Measurements from ENCODE around the gene FBLN1.

DNA sequence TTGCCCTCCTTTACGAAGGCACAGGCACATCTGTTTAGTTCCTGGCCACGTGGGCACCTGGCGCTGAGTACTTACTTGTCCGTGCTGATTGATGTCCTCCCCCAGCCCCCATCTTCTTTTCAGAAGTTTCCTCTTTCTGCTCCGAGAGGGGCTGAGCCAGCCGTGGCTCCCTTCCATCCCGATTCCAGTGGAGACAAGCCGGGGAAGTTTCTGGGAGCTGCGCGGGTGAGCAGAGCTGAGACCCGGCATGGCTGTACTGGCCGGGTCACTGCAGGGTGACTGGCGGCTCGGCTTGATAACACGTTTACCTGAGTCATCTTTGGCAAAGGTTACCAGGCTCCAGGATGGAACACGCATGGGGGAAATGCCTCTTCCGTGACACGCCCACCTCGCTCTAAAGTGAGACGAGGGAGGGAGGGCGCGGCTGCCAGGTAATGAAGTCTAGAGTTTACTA lies 123.5 kb downstream of the FBLN1 start:
- no peak for TF ChIP-seq ZNF311 (tag by site-specific recombination; IDR thresholded peaks at IDR 0.05; ENCODE audit: borderline replicate concordance)
- TF ChIP-seq YY1 (tag by site-specific recombination; IDR thresholded peaks at IDR 0.05) = no peak
- TF ChIP-seq, protein P1, sequence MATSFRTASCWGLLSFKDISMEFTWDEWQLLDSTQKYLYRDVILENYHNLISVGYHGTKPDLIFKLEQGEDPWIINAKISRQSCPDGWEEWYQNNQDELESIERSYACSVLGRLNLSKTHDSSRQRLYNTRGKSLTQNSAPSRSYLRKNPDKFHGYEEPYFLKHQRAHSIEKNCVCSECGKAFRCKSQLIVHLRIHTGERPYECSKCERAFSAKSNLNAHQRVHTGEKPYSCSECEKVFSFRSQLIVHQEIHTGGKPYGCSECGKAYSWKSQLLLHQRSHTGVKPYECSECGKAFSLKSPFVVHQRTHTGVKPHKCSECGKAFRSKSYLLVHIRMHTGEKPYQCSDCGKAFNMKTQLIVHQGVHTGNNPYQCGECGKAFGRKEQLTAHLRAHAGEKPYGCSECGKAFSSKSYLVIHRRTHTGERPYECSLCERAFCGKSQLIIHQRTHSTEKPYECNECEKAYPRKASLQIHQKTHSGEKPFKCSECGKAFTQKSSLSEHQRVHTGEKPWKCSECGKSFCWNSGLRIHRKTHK (tag by site-specific recombination; IDR thresholded peaks at IDR 0.05) = no peak
- TF ChIP-seq ZNF423 (tag by site-specific recombination; IDR thresholded peaks at IDR 0.05) = no peak
- TF ChIP-seq ZNF629 (tag by site-specific recombination; IDR thresholded peaks at IDR 0.05) = no peak
- no peak for TF ChIP-seq REST (tag by site-specific recombination; IDR thresholded peaks at IDR 0.05)
- TF ChIP-seq, protein P2, sequence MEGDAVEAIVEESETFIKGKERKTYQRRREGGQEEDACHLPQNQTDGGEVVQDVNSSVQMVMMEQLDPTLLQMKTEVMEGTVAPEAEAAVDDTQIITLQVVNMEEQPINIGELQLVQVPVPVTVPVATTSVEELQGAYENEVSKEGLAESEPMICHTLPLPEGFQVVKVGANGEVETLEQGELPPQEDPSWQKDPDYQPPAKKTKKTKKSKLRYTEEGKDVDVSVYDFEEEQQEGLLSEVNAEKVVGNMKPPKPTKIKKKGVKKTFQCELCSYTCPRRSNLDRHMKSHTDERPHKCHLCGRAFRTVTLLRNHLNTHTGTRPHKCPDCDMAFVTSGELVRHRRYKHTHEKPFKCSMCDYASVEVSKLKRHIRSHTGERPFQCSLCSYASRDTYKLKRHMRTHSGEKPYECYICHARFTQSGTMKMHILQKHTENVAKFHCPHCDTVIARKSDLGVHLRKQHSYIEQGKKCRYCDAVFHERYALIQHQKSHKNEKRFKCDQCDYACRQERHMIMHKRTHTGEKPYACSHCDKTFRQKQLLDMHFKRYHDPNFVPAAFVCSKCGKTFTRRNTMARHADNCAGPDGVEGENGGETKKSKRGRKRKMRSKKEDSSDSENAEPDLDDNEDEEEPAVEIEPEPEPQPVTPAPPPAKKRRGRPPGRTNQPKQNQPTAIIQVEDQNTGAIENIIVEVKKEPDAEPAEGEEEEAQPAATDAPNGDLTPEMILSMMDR (tag by site-specific recombination; IDR thresholded peaks at IDR 0.05) = no peak
- TF ChIP-seq ZNF776 (tag by site-specific recombination; IDR thresholded peaks at IDR 0.05; ENCODE audit: borderline replicate concordance) = no peak
- TF ChIP-seq ZNF302 (tag by site-specific recombination; IDR thresholded peaks at IDR 0.05; ENCODE audit: low read depth) = no peak
- TF ChIP-seq ZFP69B (tag by site-specific recombination; IDR thresholded peaks at IDR 0.05) = no peak
- TF ChIP-seq ZNF639 (tag by site-specific recombination; IDR thresholded peaks at IDR 0.05) = no peak

Measured in HEK293 (cell line).